SU-DHL-6 (cell line): ENCODE measurements around the gene PDZD7.

ENCODE experiments used
- EZH2phosphoT487 ChIP-seq: fragments of 200-600 bp; sonication (generic), shearing (Covaris generic); conservative IDR thresholded peaks from 2 replicates; pipeline ENCODE4 v1.6.1; 2018; ENCODE audit warnings: mild to moderate bottlenecking, antibody characterized with exemption, low read length, moderate library complexity, mixed read lengths
- TF ChIP-seq, protein P1 (sequence below): fragments of 200-600 bp; sonication (generic); IDR thresholded peaks from one replicate; pipeline ENCODE4 v1.5.1; 2017; ENCODE audit warnings: antibody characterized with exemption, mild to moderate bottlenecking, low read length, moderate library complexity; ENCODE audit not compliant: insufficient read depth, poor library complexity, severe bottlenecking

DNA sequence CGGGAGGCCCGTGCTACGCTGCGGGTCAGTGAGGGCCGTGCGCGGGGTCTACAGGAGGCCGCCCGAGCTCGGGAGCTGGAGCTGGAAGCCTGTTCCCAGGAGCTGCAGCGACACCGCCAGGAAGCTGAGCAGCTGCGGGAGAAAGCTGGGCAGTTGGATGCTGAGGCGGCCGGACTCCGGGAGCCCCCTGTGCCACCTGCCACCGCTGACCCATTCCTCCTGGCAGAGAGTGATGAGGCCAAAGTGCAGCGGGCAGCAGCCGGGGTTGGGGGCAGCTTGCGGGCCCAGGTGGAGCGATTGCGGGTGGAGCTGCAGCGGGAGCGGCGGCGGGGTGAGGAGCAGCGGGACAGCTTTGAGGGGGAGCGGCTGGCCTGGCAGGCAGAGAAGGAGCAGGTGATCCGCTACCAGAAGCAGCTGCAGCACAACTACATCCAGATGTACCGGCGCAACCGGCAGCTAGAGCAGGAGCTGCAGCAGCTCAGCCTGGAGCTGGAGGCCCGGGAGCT is 24.3 kb downstream of the PDZD7 start:
- TF ChIP-seq, protein P1, sequence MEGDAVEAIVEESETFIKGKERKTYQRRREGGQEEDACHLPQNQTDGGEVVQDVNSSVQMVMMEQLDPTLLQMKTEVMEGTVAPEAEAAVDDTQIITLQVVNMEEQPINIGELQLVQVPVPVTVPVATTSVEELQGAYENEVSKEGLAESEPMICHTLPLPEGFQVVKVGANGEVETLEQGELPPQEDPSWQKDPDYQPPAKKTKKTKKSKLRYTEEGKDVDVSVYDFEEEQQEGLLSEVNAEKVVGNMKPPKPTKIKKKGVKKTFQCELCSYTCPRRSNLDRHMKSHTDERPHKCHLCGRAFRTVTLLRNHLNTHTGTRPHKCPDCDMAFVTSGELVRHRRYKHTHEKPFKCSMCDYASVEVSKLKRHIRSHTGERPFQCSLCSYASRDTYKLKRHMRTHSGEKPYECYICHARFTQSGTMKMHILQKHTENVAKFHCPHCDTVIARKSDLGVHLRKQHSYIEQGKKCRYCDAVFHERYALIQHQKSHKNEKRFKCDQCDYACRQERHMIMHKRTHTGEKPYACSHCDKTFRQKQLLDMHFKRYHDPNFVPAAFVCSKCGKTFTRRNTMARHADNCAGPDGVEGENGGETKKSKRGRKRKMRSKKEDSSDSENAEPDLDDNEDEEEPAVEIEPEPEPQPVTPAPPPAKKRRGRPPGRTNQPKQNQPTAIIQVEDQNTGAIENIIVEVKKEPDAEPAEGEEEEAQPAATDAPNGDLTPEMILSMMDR, result no peak
- no peak for TF ChIP-seq EZH2phosphoT487
